Prostate gland (tissue), 2 donors: ENCODE data around the gene SLC35G4. TPM values are rescaled to one million over a fixed set of nuclear protein-coding genes. Genes with fewer than 3 reads are reported as not detected.

Experiments
- DNase-seq: peaks from one replicate; pipeline ENCODE4 v3.0.0-alpha.2; 2019; ENCODE audit warnings: low spot score
- H3K27ac ChIP-seq, 2 donors: fragments of 200-600 bp; sonication (generic); 2 replicates each; pipeline ENCODE4 v1.5.1; 2017 to 2019
- H3K27me3 ChIP-seq: fragments of 200-600 bp; sonication (generic); replicated peaks from 2 replicates; pipeline ENCODE4 v1.5.1; 2019; ENCODE audit not compliant: insufficient read depth
- H3K36me3 ChIP-seq, 2 donors: fragments of 200-600 bp; sonication (generic); 1 replicate in 1 of 2; 2 replicates in 1 of 2; pipeline versions ENCODE4 v1.5.1 to v1.8.1; 2017 to 2019
- H3K4me1 ChIP-seq: fragments of 200-600 bp; sonication (generic); replicated peaks from 2 replicates; pipeline ENCODE4 v1.5.1; 2019
- H3K4me3 ChIP-seq, 2 donors: fragments of 200-600 bp; sonication (generic); 2 replicates each; pipeline ENCODE4 v1.5.1; 2017 to 2019
- H3K9me3 ChIP-seq: fragments of 200-600 bp; sonication (generic); 2 replicates; pipeline ENCODE4 v1.5.1; 2017
- CTCF ChIP-seq, 4 experiments: fragments of 200-600 bp in 2 of 4; fragments of 450-650 bp in 2 of 4; sonication (generic) in 2 of 4; IDR thresholded peaks; 1 replicate in 3 of 4; 2 replicates in 1 of 4; pipeline ENCODE4 v1.5.1; 2016 to 2019; ENCODE audit warnings: antibody characterized with exemption in 4 of 4, mild to moderate bottlenecking in 2 of 4, moderate library complexity in 2 of 4
- POLR2A ChIP-seq: fragments of 450-650 bp; IDR thresholded peaks from one replicate; pipeline ENCODE4 v1.6.1; 2016; ENCODE audit warnings: antibody characterized with exemption, mild to moderate bottlenecking
- POLR2AphosphoS5 ChIP-seq: sonication (generic); formaldehyde crosslinking; IDR thresholded peaks from one replicate; pipeline ENCODE4 v1.6.1; 2017; ENCODE audit warnings: antibody characterized with exemption
- WGBS: methylation state at CpG from one replicate; pipeline ENCODE4 v1.1.5; 2018; 5-methylcytosine and 5-hydroxymethylcytosine counted together
- intact Hi-C: fragments of 100-400 bp; cut with DNase I; formaldehyde crosslinking; loops from one replicate; pipeline ENCODE4 v1.14.2; 2022
- total RNA-seq, 2 donors: library from RNA; depleted of rRNA; stranded (reverse); fragments of >200 nt; gene quantifications; one replicate each; pipeline ENCODE4 v1.1.0, GENCODE V29; 2016

Gene SLC35G4
- total RNA-seq, 2 donors from 2014 or later: not detected

GRCh38 chr18:11578799-11579198 lies 30.6 kb upstream of the SLC35G4 start:
- WGBS: 89% methylated on average over 3 of the region's 3 CpGs
- Histone ChIP-seq H3K27ac (no peak overlapping the region), H3K9me3 (no peaks in the 10 kb centered on the region), H3K4me1 (no peaks in the 10 kb centered on the region), H3K36me3 (no peaks in the 10 kb centered on the region), H3K27me3 (no peaks in the 10 kb centered on the region), H3K4me3 (no peak overlapping the region)
- no peak for DNase-seq
- intact Hi-C loops: no loop called here
- TF ChIP-seq CTCF (IDR thresholded peaks at IDR 0.05): no peak
- TF ChIP-seq POLR2A: no peak
- no peak for TF ChIP-seq POLR2AphosphoS5

- Histone ChIP-seq H3K9me3 (no peaks in the 10 kb centered on the region), H3K4me3 (no peak overlapping the region), H3K27ac (no peak overlapping the region), H3K36me3 (no peaks in the 10 kb centered on the region), H3K27me3 (no peaks in the 10 kb centered on the region), H3K4me1 (no peaks in the 10 kb centered on the region)
- intact Hi-C loops: no loop called here
- 95% methylated on average over 15 of the region's 15 CpGs for WGBS
- DNase-seq: no peak
- TF ChIP-seq POLR2A: no peak
- no peak for TF ChIP-seq CTCF (IDR thresholded peaks at IDR 0.05)
- TF ChIP-seq POLR2AphosphoS5: no peak
Measured at GRCh38 chr18:11579916-11580315, 29.5 kb upstream of the SLC35G4 start.

- H3K36me3 ChIP-seq: no peaks in the 10 kb centered on the region
- no peak overlapping the region for H3K27ac ChIP-seq
- 29% methylated on average over 2 of the region's 2 CpGs for WGBS
- intact Hi-C loops: no loop called here
- no peaks in the 10 kb centered on the region for H3K4me1 ChIP-seq
- no peak overlapping the region for H3K4me3 ChIP-seq
- H3K9me3 ChIP-seq: no peaks in the 10 kb centered on the region
- DNase-seq: no peak
- no peaks in the 10 kb centered on the region for H3K27me3 ChIP-seq
- TF ChIP-seq POLR2A (no peak), POLR2AphosphoS5 (no peak), CTCF (IDR thresholded peaks at IDR 0.05) (no peak)
Measured at GRCh38 chr18:11581286-11581685, 28.1 kb upstream of the SLC35G4 start.

GRCh38 chr18:11585596-11585995 lies 23.8 kb upstream of the SLC35G4 start:
- TF ChIP-seq POLR2AphosphoS5 (no peak), POLR2A (no peak), CTCF (IDR thresholded peaks at IDR 0.05) (no peak)
- H3K27ac ChIP-seq: no peak overlapping the region
- 80% methylated on average over 7 of the region's 7 CpGs for WGBS
- H3K4me1 ChIP-seq: no peaks in the 10 kb centered on the region
- no peaks in the 10 kb centered on the region for H3K9me3 ChIP-seq
- H3K36me3 ChIP-seq: no peaks in the 10 kb centered on the region
- intact Hi-C loops: no loop called here
- no peak for DNase-seq
- H3K4me3 ChIP-seq: no peak overlapping the region
- H3K27me3 ChIP-seq: no peaks in the 10 kb centered on the region

- no peak overlapping the region for H3K27ac ChIP-seq
- no peak for DNase-seq
- H3K9me3 ChIP-seq: no peaks in the 10 kb centered on the region
- no peak overlapping the region for H3K4me3 ChIP-seq
- intact Hi-C loops: no loop called here
- H3K27me3 ChIP-seq: no peaks in the 10 kb centered on the region
- TF ChIP-seq CTCF (IDR thresholded peaks at IDR 0.05) (no peak), POLR2A (no peak), POLR2AphosphoS5 (no peak)
- WGBS: 74% methylated on average over 3 of the region's 3 CpGs
- H3K4me1 ChIP-seq: no peaks in the 10 kb centered on the region
- H3K36me3 ChIP-seq: no peaks in the 10 kb centered on the region
Measured at GRCh38 chr18:11586896-11587295, 22.5 kb upstream of the SLC35G4 start.
